NCI-H2196 treated with DMSO at 0.1 percent for 48 hours (cell line): ENCODE results near the gene C1orf174.

Experiments used
- DNase-seq: peaks from one replicate; lab custom pipeline; 2025; ENCODE audit not compliant: unreplicated experiment; lab: John Stamatoyannopoulos, UW

Gene C1orf174

GRCh38 chr1:3910857-3911845, 11.1 kb upstream of the C1orf174 start:
- peak; percentile 49 for DNase-seq

GRCh38 chr1:3910049-3910731, 10.1 kb upstream of the C1orf174 start:
- no peak for DNase-seq

- no peak for DNase-seq
These were observed 9.5 kb upstream of the C1orf174 start for GRCh38 chr1:3909615-3910014.

GRCh38 chr1:3908886-3909517, 8.9 kb upstream of the C1orf174 start:
- no peak for DNase-seq

- DNase-seq = no peak
These were observed 7.6 kb upstream of the C1orf174 start for GRCh38 chr1:3907621-3908165.

GRCh38 chr1:3907031-3907534, 7.0 kb upstream of the C1orf174 start:
- no peak for DNase-seq

- DNase-seq = no peak
These were observed 6.6 kb upstream of the C1orf174 start for GRCh38 chr1:3906672-3907020.

- DNase-seq = no peak
These were observed 6.0 kb upstream of the C1orf174 start for GRCh38 chr1:3905953-3906671.

- no peak for DNase-seq
These were observed 5.3 kb upstream of the C1orf174 start for GRCh38 chr1:3905266-3905952.

- no peak for DNase-seq
These were observed 4.7 kb upstream of the C1orf174 start for GRCh38 chr1:3904843-3905185.

GRCh38 chr1:3904006-3904842, 4.2 kb upstream of the C1orf174 start:
- no peak for DNase-seq

- DNase-seq = peak; percentile 57
These were observed 3.3 kb upstream of the C1orf174 start for GRCh38 chr1:3903141-3904005.

- DNase-seq = peak; percentile 13
These were observed 2.6 kb upstream of the C1orf174 start for GRCh38 chr1:3902571-3903091.

GRCh38 chr1:3902111-3902511, 2.0 kb upstream of the C1orf174 start:
- DNase-seq = no peak

- peak; percentile 85 for DNase-seq
These were observed 977 bp upstream of the C1orf174 start for GRCh38 chr1:3900969-3901529.

- DNase-seq = no peak
These were observed 320 bp downstream of the C1orf174 start for GRCh38 chr1:3899754-3900149.

GRCh38 chr1:3898994-3899753, 898 bp downstream of the C1orf174 start:
- no peak for DNase-seq
